ENCODE data around the gene GBP4.
A peak's percentile ranks its signal among the peaks of the same experiment; 100 is the strongest.
"Not testable (repeated sequence)": the region's sequence is repeated elsewhere in the genome, so short reads cannot be mapped to it uniquely, and the experiment has no call there.

The GBP4 gene, protein sequence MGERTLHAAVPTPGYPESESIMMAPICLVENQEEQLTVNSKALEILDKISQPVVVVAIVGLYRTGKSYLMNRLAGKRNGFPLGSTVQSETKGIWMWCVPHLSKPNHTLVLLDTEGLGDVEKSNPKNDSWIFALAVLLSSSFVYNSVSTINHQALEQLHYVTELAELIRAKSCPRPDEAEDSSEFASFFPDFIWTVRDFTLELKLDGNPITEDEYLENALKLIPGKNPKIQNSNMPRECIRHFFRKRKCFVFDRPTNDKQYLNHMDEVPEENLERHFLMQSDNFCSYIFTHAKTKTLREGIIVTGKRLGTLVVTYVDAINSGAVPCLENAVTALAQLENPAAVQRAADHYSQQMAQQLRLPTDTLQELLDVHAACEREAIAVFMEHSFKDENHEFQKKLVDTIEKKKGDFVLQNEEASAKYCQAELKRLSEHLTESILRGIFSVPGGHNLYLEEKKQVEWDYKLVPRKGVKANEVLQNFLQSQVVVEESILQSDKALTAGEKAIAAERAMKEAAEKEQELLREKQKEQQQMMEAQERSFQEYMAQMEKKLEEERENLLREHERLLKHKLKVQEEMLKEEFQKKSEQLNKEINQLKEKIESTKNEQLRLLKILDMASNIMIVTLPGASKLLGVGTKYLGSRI

DNA sequence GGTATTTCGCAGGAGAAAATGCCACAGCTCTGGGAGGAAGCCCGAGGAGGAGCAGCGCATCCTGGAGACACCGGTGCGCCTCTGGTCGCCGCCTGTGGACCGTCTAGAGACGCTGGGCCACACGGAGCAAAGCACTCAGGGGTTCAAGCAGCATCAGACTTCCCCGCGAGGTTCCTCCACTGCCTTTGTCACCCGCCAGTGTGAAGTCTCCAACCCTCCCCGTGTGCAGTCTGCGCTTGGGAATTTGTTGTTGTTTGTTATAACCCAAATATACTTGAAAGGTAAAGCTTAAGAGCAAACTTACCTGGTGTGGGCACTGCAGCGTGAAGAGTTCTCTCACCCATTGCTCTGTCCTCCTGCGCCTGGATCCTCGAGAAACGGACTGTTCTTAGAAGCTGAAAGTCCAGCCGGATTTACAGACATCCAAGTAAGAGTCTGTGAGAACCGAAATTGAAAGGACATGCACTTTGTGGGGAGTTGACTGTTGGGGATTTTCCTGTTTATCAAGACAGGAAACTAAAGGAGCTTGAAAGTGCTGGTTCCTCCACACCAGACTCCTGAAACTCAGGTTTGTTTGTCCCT is at the start of gene GBP4:
TSS of gene GBP4 (minus strand) at position 452 of the 582 bp plus-strand sequence. CDS start at position 344, 108 bp downstream.
- peak in 11 of 42 donors; percentile 6 to 31 (median 11) for DNase-seq
- intact Hi-C loops (cut with DNase I) = no loop called here

DNA sequence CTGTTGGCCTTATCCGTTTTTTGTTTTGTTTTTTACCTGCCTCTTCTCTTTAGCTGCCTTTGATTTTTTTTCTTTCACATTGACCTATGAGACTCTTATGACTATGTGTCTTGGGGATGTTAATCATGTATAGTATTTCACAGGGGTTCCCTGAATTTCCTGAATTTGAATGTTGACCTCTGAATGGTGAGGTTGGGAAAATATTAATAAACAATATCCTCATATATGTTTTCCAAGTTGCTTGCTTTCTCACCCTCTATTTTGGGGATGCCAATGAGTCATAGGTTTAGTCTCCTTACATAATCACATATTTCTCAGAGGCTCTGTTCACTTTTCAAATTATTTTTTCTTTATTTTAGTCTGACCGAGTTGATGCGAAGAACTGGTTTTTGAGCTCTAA is 44.3 kb upstream of the GBP4 start:
- intact Hi-C loops (cut with DNase I) = no loop called here
- DNase-seq = no peak

DNA sequence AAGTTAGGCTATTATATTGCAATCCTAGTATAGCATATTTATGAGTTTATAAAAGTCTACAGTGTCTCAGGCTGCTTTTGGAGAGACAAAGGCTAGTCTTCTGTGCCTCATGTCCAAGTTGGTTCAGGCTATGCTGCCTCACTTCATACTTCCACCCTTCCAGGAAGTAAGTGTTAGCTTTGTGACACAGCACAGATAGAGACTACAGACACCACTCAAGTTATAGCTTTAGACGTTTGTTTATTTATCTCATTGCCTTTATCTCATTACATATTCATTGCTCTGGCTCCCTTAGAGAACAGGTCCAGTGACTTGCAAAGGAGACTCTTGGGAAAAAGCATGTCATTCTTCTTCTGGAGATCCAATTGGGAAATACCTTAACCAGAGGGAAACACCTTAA is 22.6 kb upstream of the GBP4 start:
- DNase-seq = no peak
- intact Hi-C loops (cut with DNase I) = no loop called here

DNA sequence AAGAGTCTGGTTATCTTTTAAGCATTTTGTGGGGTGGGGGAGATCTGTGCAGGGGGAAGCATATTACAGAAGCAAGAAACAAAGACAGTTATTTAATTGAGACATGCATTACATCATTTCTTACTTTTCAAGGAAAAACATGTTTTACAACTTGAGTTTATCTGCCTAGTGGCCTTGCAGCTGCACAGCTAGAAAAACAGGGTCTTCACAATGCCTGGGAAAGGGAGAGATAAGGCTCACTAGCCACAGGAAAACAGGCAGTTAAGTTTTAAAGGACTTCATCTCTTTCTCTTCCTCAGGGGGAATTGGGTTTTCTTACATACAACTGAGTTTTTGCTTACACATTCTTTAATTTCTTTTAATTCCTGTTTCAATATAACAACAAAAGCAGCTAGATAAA is 21.1 kb upstream of the GBP4 start:
- intact Hi-C loops (cut with DNase I); DNase-seq: not testable (repeated sequence)

DNA sequence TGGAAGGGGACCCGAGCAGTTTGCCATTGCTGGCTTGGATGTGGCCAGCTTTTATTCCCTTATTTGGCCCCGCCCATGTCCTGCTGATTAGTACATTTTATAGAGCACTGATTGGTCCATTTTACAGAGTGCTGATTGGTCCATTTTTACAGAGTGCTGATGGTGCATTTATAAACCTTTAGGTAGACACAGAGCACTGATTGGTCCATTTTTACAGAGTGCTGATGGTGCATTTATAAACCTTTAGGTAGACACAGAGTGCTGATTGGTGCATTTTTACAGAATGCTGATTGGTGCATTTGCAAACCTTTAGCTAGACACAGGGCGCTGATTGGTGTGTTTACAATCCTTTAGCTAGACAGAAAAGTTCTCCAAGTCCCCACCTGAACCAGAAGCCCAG is 20.2 kb upstream of the GBP4 start:
- intact Hi-C loops (cut with DNase I); DNase-seq: not testable (repeated sequence)

DNA sequence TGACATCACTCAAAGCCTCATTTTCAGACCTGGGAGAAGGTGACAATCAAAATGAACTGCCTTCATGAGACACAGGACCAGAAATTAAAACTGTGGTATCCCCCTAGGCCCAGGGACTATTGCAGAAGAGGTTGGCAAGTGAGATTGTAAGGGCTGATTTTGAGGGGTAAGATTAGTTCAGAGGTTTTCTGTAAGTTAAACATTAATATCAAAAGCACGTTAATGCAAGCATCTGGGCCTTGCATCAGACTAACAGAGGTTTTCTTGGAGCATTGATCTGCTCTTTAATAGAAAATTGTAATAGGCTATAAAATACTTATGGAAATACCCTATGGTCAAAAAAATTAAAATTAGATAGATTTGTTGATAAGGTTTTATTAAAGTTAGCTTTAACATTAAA is 14.6 kb upstream of the GBP4 start:
- no peak for DNase-seq
- intact Hi-C loops (cut with DNase I) = no loop called here

DNA sequence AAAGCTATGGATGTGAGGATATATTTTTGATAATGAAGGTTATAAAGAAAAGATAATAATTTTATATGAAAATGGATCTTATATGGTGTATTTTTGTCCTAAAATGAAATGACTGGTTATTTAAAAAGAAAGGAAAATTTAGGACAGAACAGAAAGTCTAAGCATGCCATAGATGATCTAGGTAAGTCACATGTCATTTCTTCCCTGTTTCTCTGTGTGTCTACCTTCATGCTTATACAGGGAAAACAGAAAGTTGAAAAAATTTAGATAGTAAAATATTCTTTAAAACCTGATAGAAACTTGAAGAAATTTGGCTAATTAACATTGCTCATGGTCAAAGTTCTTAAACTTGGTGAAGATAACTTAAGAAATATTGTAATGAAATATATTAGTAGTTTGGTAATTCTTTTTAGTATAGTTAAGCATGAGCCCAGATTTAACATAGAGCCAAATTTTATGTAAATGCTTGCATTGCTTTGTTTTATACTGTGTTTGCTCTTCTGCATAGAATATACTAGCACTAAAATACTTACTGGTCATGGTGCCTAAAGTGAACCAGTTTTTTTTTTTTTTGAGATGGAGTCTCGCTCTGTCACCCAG is 12.4 kb upstream of the GBP4 start:
- intact Hi-C loops (cut with DNase I) = no loop called here
- DNase-seq = no peak

DNA sequence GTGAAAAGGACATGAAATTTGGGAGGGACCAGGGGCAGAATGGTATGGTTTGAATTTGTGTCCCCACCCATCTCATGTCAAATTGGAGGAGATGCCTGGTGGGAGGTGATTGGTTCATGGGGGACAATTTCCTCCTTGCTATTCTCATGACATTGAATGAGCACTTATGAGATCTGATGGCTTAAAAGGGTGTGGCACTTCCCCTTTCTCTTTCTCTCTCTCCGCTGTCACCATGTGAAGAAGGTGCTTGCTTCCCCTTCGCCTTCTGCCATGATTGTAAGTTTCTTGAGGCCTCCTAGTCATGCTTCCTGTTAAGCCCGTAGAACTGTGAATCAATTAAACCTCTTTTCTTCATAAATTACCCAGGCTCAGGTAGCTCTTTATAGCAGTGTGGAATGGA is 7.6 kb upstream of the GBP4 start:
- intact Hi-C loops (cut with DNase I) = no loop called here
- no peak for DNase-seq

DNA sequence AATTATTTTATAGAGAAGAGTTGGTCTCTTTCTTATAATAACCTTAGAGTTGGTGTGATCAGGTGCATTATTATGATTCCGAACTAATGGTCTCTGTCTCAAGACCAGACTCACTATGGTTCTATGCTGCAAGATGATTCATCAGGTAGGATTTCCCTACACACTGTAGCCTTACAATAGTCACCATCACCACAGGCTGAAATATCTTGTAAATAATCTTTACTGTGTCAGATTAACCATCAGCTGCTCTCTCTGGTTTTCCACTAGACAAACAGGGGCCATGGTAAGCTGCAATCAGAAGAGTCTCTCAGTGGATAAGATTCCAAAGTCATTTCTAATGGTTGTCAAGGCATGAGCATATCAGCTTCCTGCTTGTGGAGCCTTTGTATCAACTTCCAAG is 4.4 kb upstream of the GBP4 start:
- DNase-seq = no peak
- intact Hi-C loops (cut with DNase I) = no loop called here

DNA sequence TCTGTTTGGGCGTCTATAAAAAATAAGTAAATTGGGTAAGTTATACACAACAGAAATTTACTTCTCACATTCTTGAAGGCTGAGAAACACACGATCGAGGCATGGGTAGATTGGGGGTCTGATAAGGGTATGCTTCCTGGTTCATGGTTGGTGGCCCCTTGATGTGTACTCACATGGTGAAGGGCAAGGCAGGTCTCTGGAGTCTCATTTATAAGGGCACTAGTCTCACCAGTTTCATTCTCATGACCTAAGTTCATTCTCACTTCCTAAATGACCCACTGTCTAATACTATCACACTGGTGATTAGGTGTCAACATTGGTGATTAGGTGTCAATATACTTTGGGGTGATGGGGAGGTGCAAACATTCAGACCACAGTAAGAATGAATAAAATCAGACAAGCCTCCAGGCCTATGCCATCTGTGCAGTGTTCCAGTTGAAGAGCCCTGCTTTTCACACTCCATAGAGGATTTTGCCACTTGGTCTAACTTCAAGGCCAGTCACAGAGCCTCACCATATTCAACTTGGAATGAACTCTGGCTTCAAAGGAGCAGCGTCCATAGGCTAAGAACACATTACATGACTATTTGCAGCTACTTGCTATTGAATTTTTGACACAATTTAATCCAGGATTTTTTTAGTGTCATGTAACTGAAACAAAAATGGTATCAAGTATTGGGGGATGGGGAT is 2.5 kb upstream of the GBP4 start:
- no peak for DNase-seq
- intact Hi-C loops (cut with DNase I) = no loop called here

DNA sequence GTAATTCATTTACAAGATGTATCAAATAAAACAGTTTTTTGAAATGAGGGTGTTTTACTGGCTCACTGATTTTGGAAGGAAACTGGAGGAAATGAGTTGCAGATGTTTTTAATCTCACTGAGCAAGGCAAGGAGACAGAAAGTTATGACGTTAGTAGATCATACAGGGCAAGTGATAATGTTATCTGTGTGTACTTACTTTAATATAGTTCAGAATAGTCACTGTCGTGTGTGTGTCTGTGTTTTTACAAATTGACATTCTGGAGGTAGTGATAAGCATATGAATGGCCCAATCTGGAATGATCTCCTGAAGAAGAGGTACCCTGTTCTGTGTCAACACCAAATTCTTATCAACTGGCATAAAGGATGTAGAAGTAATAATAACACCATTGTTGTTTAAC is 1.9 kb upstream of the GBP4 start:
- intact Hi-C loops (cut with DNase I) = no loop called here
- no peak for DNase-seq

DNA sequence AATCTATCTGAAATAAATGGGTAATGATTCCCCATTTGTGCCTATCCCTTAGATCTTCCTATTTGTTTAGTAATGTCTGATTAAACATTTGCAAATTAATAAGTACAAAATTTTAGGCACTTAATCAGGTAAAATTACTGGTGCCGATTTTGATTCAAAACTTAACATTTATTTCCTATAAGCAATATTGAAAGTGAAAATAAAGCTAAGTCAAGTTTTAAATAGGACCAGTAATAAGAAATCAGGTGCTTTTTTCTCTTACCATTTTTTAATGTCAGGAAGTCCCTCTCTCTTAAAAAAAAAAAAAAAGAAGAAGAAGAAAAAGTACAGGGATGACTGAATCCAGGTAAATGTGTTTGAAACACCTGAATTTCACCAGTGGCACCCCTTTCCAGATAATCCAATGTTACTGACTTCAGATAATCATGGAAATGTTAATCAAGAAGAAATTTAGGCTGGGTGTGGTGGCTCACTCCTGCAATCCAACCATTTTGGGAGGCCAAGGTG is 836 bp upstream of the GBP4 start:
- no peak for DNase-seq
- intact Hi-C loops (cut with DNase I) = no loop called here

DNA sequence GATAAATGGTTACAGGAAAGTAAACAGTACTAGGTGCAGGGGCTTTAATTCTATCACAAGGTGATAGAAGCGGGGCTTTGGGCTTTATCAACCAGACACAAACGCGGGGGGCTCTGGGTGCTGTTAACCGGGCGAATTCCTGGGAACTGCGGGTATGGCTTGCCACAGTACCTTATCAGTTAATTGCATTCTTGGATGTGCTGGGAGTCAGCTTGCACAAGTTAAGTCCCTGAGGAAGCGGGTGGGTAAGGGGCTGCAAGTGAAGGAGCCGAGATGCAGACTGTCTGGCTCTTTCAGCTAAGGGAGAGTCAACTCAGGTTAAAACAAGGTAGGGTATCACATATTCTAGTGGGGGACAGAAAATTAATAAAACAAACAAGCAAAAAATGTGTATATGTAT is 661 bp downstream of the GBP4 start:
- intact Hi-C loops (cut with DNase I) = no loop called here
- DNase-seq = no peak

DNA sequence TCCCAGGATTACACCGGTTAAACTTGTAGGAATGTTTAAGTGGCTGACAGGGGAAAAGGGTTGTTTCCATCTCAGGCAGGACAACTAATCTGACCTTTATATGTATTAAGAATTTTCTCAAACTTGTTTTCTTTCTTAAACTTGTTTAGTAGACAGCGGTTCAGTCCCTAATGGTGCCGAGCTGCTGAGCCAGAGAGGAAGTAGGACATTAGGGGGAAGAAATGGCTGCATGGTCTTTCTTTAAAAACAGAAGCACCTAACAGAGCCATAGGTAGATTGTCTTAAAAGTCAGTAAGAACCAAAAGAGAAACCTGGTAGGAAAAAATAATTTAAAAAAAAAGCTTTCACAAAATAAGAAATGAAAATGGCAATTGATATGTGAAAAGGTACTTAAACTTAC is 3.3 kb downstream of the GBP4 start:
- intact Hi-C loops (cut with DNase I) = no loop called here
- DNase-seq = no peak

DNA sequence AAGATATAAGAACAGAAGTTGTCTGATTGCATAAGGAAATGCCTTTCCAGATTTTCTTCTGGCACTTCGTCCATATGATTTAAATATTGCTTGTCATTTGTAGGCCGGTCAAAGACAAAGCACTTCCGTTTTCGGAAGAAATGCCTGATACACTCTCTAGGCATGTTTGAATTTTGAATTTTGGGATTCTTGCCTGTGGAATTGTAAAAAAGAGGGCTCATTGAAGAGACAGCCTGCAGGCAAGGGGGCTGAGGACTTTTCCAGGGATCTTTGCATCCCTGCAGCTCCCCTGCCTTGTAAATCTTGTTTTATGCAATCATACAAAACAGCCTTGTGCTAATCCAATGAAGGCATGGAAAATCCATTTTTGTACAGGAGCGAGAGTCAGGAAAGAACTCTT is 7.4 kb downstream of the GBP4 start:
- intact Hi-C loops (cut with DNase I) = no loop called here
- DNase-seq = no peak

DNA sequence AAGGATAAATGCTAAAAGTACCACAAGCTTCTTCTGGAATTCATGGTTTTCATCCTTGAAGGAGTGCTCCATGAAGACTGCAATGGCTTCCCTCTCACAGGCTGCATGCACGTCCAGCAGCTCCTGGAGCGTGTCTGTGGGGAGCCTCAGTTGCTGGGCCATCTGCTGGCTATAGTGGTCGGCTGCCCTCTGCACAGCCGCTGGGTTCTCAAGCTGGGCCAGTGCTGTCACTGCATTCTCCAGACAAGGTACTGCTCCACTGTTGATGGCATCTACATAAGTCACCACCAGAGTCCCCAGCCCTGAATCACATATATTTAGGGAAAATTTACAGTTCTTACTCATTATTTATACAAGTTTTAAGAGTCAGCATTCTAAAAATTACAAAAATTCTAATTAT is 8.7 kb downstream of the GBP4 start:
- intact Hi-C loops (cut with DNase I) = no loop called here
- DNase-seq = no peak

DNA sequence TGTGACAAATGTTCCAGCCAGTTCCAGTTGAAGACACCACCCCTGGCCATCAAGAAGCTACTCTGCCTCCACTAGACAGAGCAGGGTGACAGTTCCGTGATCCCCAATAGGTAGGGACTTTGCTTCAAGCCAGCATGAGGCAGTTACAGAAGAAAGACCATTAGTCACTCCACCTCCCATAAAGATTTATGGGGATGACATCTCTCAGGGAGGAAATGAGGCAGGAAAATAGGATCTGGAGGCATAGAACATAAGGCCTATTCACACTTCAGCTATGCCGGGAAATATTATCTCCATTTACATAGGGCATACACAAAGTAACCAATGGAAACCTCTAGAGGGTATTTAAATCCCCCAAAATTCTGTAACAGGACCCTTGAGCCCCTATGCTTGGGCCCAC is 19.4 kb downstream of the GBP4 start:
- intact Hi-C loops (cut with DNase I) = no loop called here
- DNase-seq = no peak

DNA sequence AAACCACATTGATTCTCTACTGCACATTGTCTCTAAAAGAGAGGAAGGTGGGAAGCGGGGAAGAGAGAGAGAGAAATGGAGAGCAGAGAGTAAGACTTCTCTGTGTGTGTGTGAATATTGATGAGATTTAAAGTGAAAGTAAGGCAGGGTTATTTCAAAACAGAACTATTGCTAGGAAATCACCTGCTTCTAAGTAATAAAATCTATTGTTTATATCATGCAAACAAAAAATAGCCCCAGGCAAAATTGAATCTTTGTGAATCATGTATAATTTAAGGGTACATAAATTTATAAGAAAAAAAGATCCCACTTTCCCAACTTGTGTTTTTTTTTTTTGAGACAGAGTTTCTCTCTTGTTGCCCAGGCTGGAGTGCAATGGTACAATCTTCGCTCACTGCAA is 21.8 kb downstream of the GBP4 start:
- intact Hi-C loops (cut with DNase I) = no loop called here

DNA sequence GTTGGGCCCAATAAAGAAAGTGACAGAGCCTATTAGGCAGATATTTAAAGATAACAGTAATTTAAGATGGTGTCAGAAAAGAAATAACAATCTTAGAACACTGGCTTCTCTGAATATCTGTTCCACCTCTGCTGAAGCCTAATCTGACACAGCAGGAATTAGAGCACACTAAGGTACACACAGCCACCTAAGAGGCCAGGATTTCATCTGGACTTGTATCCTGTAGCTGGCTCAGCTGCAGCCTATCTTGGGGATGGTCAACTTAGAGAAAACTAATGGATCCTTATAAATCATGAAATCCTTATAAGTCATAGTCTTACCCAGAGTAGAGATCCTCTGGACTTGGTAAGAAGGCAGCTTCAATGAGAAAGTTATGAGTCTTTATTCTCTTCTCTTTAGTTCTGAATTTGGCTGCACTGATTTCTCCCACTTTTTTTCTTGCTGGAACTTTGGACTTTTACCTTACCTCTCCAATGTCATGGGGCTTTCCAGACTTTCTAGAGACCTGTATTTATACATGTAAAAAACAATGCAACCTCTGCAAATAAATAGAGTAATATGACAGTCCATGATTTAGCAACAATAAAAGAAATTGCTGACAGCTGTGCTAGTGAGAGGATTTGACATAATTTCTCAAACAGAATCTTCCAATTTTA is 23.0 kb downstream of the GBP4 start, which contains the start of gene GBP7:
TSS of gene GBP7 (minus strand) at position 403 of the 656 bp plus-strand sequence. CDS start 4,068 bp downstream, outside the sequence.
- intact Hi-C loops (cut with DNase I) = no loop called here
- DNase-seq = no peak

More for the DNA sequence above, 21.8 kb downstream of the GBP4 start:
- DNase-seq = no peak
